GM06990 (cell line): ENCODE results near the gene BHLHE40.

Experiments used
- DNase-seq: peaks from one replicate; pipeline ENCODE4 v3.0.0-alpha.2; 2011; ENCODE audit not compliant: insufficient read length; ENCODE audit errors: extremely low read depth
- H3K27me3 ChIP-seq: replicated peaks from 2 replicates; pipeline ENCODE4 v1.6.0; 2011; ENCODE audit warnings: low read length; ENCODE audit not compliant: control insufficient read depth, insufficient read depth
- H3K36me3 ChIP-seq: 2 replicates; pipeline ENCODE4 v1.5.1; 2011; ENCODE audit warnings: low read length; ENCODE audit not compliant: control insufficient read depth, insufficient read depth
- H3K4me3 ChIP-seq: replicated peaks from 2 replicates; pipeline ENCODE4 v1.5.1; 2011; ENCODE audit warnings: low read depth, mild to moderate bottlenecking, control low read depth, low read length
- TF ChIP-seq, protein P1 (sequence below): IDR thresholded peaks from 2 replicates; pipeline ENCODE4 v1.5.1; 2011; ENCODE audit warnings: low read length, control low read depth, mild to moderate bottlenecking, inconsistent platforms; ENCODE audit not compliant: insufficient read depth, poor library complexity, severe bottlenecking

The BHLHE40 gene

DNA sequence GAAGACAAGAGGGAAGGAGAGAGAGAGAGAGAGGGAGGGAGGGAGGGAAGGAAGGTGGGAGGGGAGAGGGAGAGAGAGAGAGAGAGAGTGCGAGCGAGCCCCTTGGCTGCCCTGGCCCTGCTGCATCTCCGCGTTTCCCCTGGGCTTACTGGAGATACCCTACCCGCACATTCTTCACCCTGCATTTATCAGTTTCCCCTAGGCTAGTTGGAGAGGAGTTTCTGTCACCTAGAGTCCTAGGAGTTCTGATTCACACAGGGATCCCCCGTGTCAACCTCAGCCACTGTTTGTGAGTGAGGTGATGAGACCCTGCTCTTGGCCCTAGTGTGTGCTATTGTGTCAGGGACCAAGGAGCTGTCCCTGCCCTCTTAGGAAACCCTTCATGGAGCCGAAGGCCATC lies 18.7 kb downstream of the BHLHE40 start:
- TF ChIP-seq, protein P1, sequence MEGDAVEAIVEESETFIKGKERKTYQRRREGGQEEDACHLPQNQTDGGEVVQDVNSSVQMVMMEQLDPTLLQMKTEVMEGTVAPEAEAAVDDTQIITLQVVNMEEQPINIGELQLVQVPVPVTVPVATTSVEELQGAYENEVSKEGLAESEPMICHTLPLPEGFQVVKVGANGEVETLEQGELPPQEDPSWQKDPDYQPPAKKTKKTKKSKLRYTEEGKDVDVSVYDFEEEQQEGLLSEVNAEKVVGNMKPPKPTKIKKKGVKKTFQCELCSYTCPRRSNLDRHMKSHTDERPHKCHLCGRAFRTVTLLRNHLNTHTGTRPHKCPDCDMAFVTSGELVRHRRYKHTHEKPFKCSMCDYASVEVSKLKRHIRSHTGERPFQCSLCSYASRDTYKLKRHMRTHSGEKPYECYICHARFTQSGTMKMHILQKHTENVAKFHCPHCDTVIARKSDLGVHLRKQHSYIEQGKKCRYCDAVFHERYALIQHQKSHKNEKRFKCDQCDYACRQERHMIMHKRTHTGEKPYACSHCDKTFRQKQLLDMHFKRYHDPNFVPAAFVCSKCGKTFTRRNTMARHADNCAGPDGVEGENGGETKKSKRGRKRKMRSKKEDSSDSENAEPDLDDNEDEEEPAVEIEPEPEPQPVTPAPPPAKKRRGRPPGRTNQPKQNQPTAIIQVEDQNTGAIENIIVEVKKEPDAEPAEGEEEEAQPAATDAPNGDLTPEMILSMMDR = no peak
- DNase-seq = no peak

DNA sequence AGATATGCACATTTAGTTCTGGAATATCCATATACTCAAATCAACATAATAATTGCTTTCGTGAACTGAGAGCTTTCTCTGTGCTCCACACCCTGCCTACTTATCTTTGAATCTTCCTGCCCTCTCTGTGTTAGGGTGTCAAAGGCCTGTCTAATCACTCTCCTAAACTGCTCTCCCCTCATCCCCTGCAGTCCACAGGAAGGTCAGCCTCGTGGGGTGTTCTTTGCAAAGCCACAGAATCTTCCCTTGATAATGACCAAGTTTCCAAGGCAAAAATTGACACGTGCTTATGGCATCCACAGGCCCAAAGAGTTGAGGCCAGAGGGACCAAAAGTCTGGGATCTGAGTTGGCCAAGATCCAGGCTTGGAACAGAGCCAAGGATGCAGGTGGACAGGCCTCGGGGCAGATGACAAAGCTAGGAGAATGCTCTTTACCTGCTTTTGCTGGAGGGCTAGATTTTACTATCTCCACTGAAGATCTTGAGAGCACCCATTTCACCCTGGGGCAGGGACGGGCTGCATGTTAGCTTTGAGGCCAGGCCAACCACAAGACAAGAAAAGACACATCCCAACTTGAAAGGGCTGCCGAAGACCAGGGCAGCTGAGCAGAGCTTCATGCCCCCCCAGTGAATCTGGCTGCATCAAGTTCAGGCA lies 20.4 kb downstream of the BHLHE40 start:
- DNase-seq = no peak
- Histone ChIP-seq H3K36me3 (no peaks in the 10 kb centered on the region), H3K4me3 (no peak overlapping the region), H3K27me3 (no peaks in the 10 kb centered on the region)
- TF ChIP-seq, protein P1 = no peak

More for the DNA sequence above, 18.7 kb downstream of the BHLHE40 start:
- no peak overlapping the region for H3K4me3 ChIP-seq
- no peaks in the 10 kb centered on the region for H3K36me3 ChIP-seq
- no peaks in the 10 kb centered on the region for H3K27me3 ChIP-seq

DNA sequence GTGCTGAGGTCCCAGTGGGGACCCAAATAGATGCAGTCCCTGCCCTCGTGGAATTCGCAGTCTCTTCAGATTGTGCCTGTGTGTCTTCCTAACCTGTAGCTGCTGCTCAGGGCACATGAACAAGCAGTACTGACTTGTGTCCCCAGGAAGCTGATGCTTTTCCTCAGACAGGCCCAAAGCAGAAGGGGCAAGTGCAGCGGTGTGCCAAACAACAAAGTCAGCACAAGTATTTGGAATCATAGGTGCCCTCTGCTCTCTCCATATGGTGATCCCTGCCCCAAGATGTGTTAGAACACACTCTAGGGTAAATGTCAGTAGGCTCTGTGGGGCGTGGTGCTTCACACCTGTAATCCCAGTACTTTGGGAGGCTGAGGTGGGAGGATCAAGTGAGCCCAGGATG lies 21.9 kb downstream of the BHLHE40 start:
- H3K27me3 ChIP-seq = no peaks in the 10 kb centered on the region
- no peak overlapping the region for H3K4me3 ChIP-seq
- TF ChIP-seq, protein P1 = no peak

DNA sequence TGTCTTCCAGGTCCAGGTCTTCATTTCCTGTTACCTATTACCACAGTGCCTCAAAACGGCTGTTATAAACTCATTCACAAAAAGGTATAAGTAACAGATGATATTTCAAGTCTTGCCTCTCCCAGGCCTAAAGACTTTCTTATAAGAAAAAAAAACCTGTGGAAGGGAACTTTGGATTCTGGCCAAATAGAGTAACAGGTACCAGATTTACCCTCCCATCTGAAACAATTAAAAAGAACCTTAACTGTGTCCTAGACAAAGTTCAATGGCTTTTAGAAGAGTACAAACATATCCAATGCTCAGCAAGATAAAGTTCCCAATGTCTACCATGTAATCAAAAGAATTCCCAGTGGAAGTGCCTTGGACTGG lies 22.6 kb downstream of the BHLHE40 start:
- DNase-seq = no peak
- Histone ChIP-seq H3K27me3 (no peaks in the 10 kb centered on the region), H3K4me3 (no peak overlapping the region), H3K36me3 (no peaks in the 10 kb centered on the region)
- TF ChIP-seq, protein P1 = no peak

More for the DNA sequence above, 21.9 kb downstream of the BHLHE40 start:
- no peak for DNase-seq
- H3K36me3 ChIP-seq = no peaks in the 10 kb centered on the region

DNA sequence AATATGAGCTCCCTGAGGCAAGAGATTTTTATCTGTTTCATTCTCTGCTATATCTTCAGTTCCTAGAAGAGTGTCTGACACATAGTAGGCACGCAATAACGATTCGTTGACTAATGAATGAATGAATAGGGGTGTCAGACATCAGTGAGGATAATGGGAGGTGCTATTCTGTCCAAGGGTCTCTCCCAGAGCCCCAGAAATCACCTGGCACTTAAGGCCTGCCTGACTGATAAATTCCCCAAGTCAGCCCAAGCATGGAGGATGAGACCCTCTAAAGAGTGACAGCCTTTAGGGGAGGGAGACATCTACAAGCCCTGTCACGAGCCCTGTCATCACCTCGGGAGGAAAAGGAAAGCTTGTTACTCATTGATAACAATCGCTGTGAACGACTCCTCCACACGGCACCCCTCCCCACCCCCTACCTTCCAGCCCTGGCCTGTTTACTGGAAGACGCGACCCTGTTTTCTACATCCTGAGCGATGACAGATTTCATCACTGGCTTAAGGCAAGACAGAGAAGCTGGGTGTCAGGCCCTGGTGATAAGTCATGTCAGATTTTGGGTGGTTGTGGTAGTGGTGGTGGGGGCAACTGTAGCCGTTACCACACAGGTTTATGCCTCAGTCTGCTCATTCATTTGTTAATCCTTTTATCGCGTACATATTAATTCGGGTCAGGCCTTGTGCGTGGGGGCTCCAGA lies 23.1 kb downstream of the BHLHE40 start:
- H3K4me3 ChIP-seq = no peak overlapping the region
- TF ChIP-seq, protein P1 = no peak
- DNase-seq = no peak
- no peaks in the 10 kb centered on the region for H3K36me3 ChIP-seq
- no peaks in the 10 kb centered on the region for H3K27me3 ChIP-seq

DNA sequence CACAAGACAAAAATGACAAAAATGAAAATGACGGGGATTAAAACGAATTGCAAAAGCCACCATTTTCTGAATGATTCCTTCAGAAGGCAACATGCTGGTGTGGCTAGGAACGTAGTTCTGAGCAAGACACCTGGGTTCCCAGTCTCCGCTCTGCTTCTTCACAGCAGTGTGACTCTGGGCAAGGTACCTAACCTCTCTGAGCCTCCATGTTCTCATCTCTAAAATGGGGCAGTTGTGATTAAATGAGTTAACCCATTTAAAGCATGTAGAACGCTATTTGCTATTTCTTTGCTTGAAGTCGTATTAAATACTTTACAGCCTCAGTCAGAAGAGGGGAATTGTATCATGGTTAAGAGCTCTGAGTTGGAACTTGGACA lies 23.6 kb downstream of the BHLHE40 start:
- H3K27me3 ChIP-seq = no peaks in the 10 kb centered on the region
- H3K36me3 ChIP-seq = no peaks in the 10 kb centered on the region
- TF ChIP-seq, protein P1 = no peak
- no peak for DNase-seq
- H3K4me3 ChIP-seq = no peak overlapping the region
